Mesenchymal stem cell (in vitro differentiated cells and primary cell): Measurements from ENCODE around the gene ME1.

Source experiments
- DNase-seq: peaks from one replicate; pipeline ENCODE4 v3.0.0-alpha.2; 2013
- H2AFZ ChIP-seq: one replicate; pipeline ENCODE4 v1.6.1; 2013; ENCODE audit warnings: low read depth, mild to moderate bottlenecking, control low read depth, inconsistent platforms, low read length, moderate library complexity
- H2AK5ac ChIP-seq: 2 replicates; pipeline ENCODE4 v1.6.1; 2013; ENCODE audit warnings: low read length, moderate library complexity, mild to moderate bottlenecking, inconsistent platforms; ENCODE audit not compliant: severe bottlenecking
- H2BK120ac ChIP-seq: one replicate; pipeline ENCODE4 v1.6.1; 2013; ENCODE audit warnings: low read depth, mild to moderate bottlenecking, inconsistent platforms, low read length, moderate library complexity
- H2BK12ac ChIP-seq, 2 experiments: one replicate each; pipeline ENCODE4 v1.6.1; 2013; ENCODE audit warnings: inconsistent platforms in 2 of 2, low read length in 2 of 2, mild to moderate bottlenecking in 2 of 2, moderate library complexity in 2 of 2, control low read depth in 1 of 2
- H2BK15ac ChIP-seq: one replicate; pipeline ENCODE4 v1.6.1; 2013; ENCODE audit warnings: mild to moderate bottlenecking, low read depth, inconsistent platforms; ENCODE audit not compliant: poor library complexity, severe bottlenecking
- H2BK5ac ChIP-seq: 2 replicates; pipeline ENCODE4 v1.6.1; 2013; ENCODE audit warnings: low read depth, mild to moderate bottlenecking, low read length, control low read depth, inconsistent platforms; ENCODE audit not compliant: poor library complexity, severe bottlenecking
- H3K14ac ChIP-seq, 2 experiments: one replicate each; pipeline ENCODE4 v1.6.1; 2013; ENCODE audit warnings: inconsistent platforms in 2 of 2, low read length in 2 of 2, control low read depth in 1 of 2, mild to moderate bottlenecking in 1 of 2, moderate library complexity in 1 of 2
- H3K18ac ChIP-seq, 2 experiments: one replicate each; pipeline ENCODE4 v1.6.1; 2013; ENCODE audit warnings: inconsistent platforms in 2 of 2, low read length in 2 of 2, control low read depth in 1 of 2, low read depth in 1 of 2, mild to moderate bottlenecking in 1 of 2
- H3K23ac ChIP-seq, 2 experiments: one replicate each; pipeline ENCODE4 v1.6.1; 2013; ENCODE audit warnings: inconsistent platforms in 2 of 2, low read length in 2 of 2, mild to moderate bottlenecking in 2 of 2, moderate library complexity in 2 of 2, control low read depth in 1 of 2
- H3K27ac ChIP-seq: 2 replicates; pipeline ENCODE4 v1.5.1; 2013; ENCODE audit warnings: mild to moderate bottlenecking, moderate library complexity, low read length, control low read depth, inconsistent platforms; ENCODE audit not compliant: poor library complexity, severe bottlenecking
- H3K27me3 ChIP-seq, 2 experiments: 2 replicates each; pipeline versions ENCODE4 v1.6.1 to v1.7.0; 2013; ENCODE audit warnings: low read length in 2 of 2, mild to moderate bottlenecking in 2 of 2, moderate library complexity in 2 of 2, control low read depth in 1 of 2, inconsistent platforms in 1 of 2; ENCODE audit not compliant: control insufficient read depth in 1 of 2, insufficient read depth in 1 of 2
- H3K36me3 ChIP-seq, 2 experiments: 2 replicates each; pipeline versions ENCODE4 v1.6.1 to v1.7.0; 2013; ENCODE audit warnings: low read length in 2 of 2, control low read depth in 1 of 2, inconsistent platforms in 1 of 2, low read depth in 1 of 2, mild to moderate bottlenecking in 1 of 2; ENCODE audit not compliant: insufficient read depth in 2 of 2, control insufficient read depth in 1 of 2
- H3K4ac ChIP-seq, 2 experiments: one replicate each; pipeline ENCODE4 v1.6.1; 2013; ENCODE audit warnings: inconsistent platforms in 2 of 2, low read length in 2 of 2, mild to moderate bottlenecking in 2 of 2, moderate library complexity in 2 of 2, control low read depth in 1 of 2, low read depth in 1 of 2
- H3K4me1 ChIP-seq: 2 replicates; pipeline ENCODE4 v1.6.1; 2013; ENCODE audit warnings: low read depth, low read length, control low read depth; ENCODE audit not compliant: control insufficient read depth, insufficient read depth
- H3K4me2 ChIP-seq: 2 replicates; pipeline ENCODE4 v1.6.1; 2013; ENCODE audit warnings: low read length, mild to moderate bottlenecking, inconsistent platforms; ENCODE audit not compliant: poor library complexity, severe bottlenecking
- H3K4me3 ChIP-seq, 2 experiments: 2 replicates each; pipeline versions ENCODE4 v1.5.1 to v1.7.0; 2013; ENCODE audit warnings: low read length in 2 of 2, mild to moderate bottlenecking in 2 of 2, control low read depth in 1 of 2, low read depth in 1 of 2; ENCODE audit not compliant: insufficient read depth in 1 of 2
- H3K79me1 ChIP-seq: replicated peaks from 2 replicates; pipeline ENCODE4 v1.6.1; 2013; ENCODE audit warnings: mild to moderate bottlenecking, control low read depth, low read length, inconsistent platforms; ENCODE audit not compliant: poor library complexity, severe bottlenecking
- H3K9ac ChIP-seq: 2 replicates; pipeline ENCODE4 v1.7.0; 2013; ENCODE audit warnings: mild to moderate bottlenecking, low read length, moderate library complexity
- H3K9me3 ChIP-seq: 2 replicates; pipeline ENCODE4 v1.7.0; 2013; ENCODE audit warnings: mild to moderate bottlenecking, low read length; ENCODE audit not compliant: control insufficient read depth
- H4K8ac ChIP-seq: one replicate; pipeline ENCODE4 v1.6.1; 2013; ENCODE audit warnings: inconsistent platforms, mild to moderate bottlenecking, low read length, moderate library complexity
- H4K91ac ChIP-seq: one replicate; pipeline ENCODE4 v1.6.1; 2013; ENCODE audit warnings: mild to moderate bottlenecking, low read length, inconsistent platforms
- WGBS: methylation state at CpG from one replicate; pipeline ENCODE4 v1.1.7; 2013; ENCODE audit warnings: mixed read lengths; 5-methylcytosine and 5-hydroxymethylcytosine counted together

ME1 gene

GRCh38 chr6:83413068-83413467 is 17.8 kb downstream of the ME1 start:
- Histone ChIP-seq H3K27ac (no peak overlapping the region), H4K8ac (no peak overlapping the region), H3K79me1 (peaks cover 20% of the 10 kb centered on the region)

GRCh38 chr6:83411731-83412130 is 19.1 kb downstream of the ME1 start:
- Histone ChIP-seq H3K9me3 (no peaks in the 10 kb centered on the region), H4K8ac (no peak overlapping the region), H3K9ac (no peak overlapping the region), H3K4me3 (no peak overlapping the region), H2BK120ac (no peak overlapping the region), H3K27me3 (no peaks in the 10 kb centered on the region), H2BK5ac (no peak overlapping the region), H2AFZ (no peak overlapping the region), H3K79me1 (peaks cover 16% of the 10 kb centered on the region), H3K4me2 (no peak overlapping the region), H2BK15ac (no peak overlapping the region), H3K27ac (no peak overlapping the region), H2BK12ac (no peak overlapping the region), H3K4me1 (no peaks in the 10 kb centered on the region), H4K91ac (no peak overlapping the region), H3K4ac (no peak overlapping the region), H3K36me3 (peaks cover 0 to 11% of the 10 kb centered on the region in 2 experiments), H3K18ac (no peak overlapping the region), H3K23ac (no peak overlapping the region), H2AK5ac (no peak overlapping the region), H3K14ac (no peak overlapping the region)
- 100% methylated on average over 2 of the region's 3 CpGs for WGBS
- DNase-seq: no peak

More at GRCh38 chr6:83413068-83413467, 17.8 kb downstream of the ME1 start:
- Histone ChIP-seq H3K4ac (no peak overlapping the region), H3K27me3 (no peaks in the 10 kb centered on the region), H2AK5ac (no peak overlapping the region), H2BK120ac (no peak overlapping the region), H3K14ac (no peak overlapping the region), H2BK12ac (no peak overlapping the region), H3K4me3 (no peak overlapping the region), H2BK5ac (no peak overlapping the region), H3K9me3 (no peaks in the 10 kb centered on the region), H3K4me2 (no peak overlapping the region), H3K18ac (no peak overlapping the region), H3K9ac (no peak overlapping the region), H4K91ac (no peak overlapping the region), H2AFZ (no peak overlapping the region), H3K23ac (no peak overlapping the region), H3K36me3 (peaks cover 0 to 2% of the 10 kb centered on the region in 2 experiments), H2BK15ac (no peak overlapping the region), H3K4me1 (no peaks in the 10 kb centered on the region)
- 100% methylated on average over 1 of the region's 2 CpGs for WGBS
- DNase-seq: no peak

- Histone ChIP-seq H2AFZ (no peak overlapping the region), H3K27ac (no peak overlapping the region), H3K4me2 (no peak overlapping the region)
Measured at GRCh38 chr6:83403191-83403590, 27.7 kb downstream of the ME1 start.

GRCh38 chr6:83389606-83390005 is 41.2 kb downstream of the ME1 start:
- no peak overlapping the region for H3K4me2 ChIP-seq
- no peak overlapping the region for H2BK12ac ChIP-seq
- H2AK5ac ChIP-seq: no peak overlapping the region
- H4K91ac ChIP-seq: no peak overlapping the region
- no peak overlapping the region for H3K4me3 ChIP-seq
- no peak overlapping the region for H3K9ac ChIP-seq
- H3K27ac ChIP-seq: no peak overlapping the region
- H3K36me3 ChIP-seq: peaks cover 13 to 15% of the 10 kb centered on the region in 2 experiments
- H3K18ac ChIP-seq: no peak overlapping the region
- H3K14ac ChIP-seq: no peak overlapping the region
- 98% methylated on average over 2 of the region's 2 CpGs for WGBS
- H2BK120ac ChIP-seq: no peak overlapping the region
- no peak overlapping the region for H3K23ac ChIP-seq
- no peak overlapping the region for H2AFZ ChIP-seq
- no peak for DNase-seq
- H3K9me3 ChIP-seq: no peaks in the 10 kb centered on the region
- H3K4ac ChIP-seq: no peak overlapping the region
- H2BK15ac ChIP-seq: no peak overlapping the region
- H3K27me3 ChIP-seq: no peaks in the 10 kb centered on the region
- no peak overlapping the region for H2BK5ac ChIP-seq
- H3K79me1 ChIP-seq: peaks cover 11% of the 10 kb centered on the region
- H4K8ac ChIP-seq: no peak overlapping the region
- no peaks in the 10 kb centered on the region for H3K4me1 ChIP-seq

More at GRCh38 chr6:83403191-83403590, 27.7 kb downstream of the ME1 start:
- Histone ChIP-seq H3K4me3 (no peak overlapping the region), H3K23ac (no peak overlapping the region), H3K9me3 (no peaks in the 10 kb centered on the region), H4K91ac (no peak overlapping the region), H3K27me3 (no peaks in the 10 kb centered on the region), H3K18ac (no peak overlapping the region), H3K4me1 (no peaks in the 10 kb centered on the region), H2BK120ac (no peak overlapping the region), H3K36me3 (peaks cover 0 to 23% of the 10 kb centered on the region in 2 experiments), H3K9ac (no peak overlapping the region), H2AK5ac (no peak overlapping the region), H3K4ac (no peak overlapping the region), H2BK12ac (no peak overlapping the region), H3K79me1 (peaks cover 4% of the 10 kb centered on the region), H4K8ac (no peak overlapping the region), H3K14ac (no peak overlapping the region), H2BK5ac (no peak overlapping the region), H2BK15ac (no peak overlapping the region)
- DNase-seq: no peak
- WGBS: no CpG with 5 or more reads among the region's 1 CpG
